ENCODE measurements around the gene CEACAM20. TPM values are rescaled to one million over a fixed set of nuclear protein-coding genes. Genes with fewer than 3 reads are reported as not detected.
"Not testable (repeated sequence)": the region's sequence is repeated elsewhere in the genome, so short reads cannot be mapped to it uniquely, and the experiment has no call there.

CEACAM20 gene
- total RNA-seq, 1 experiment from 2014 or later = not detected

GRCh38 chr19:44567745-44568144 lies 38.3 kb upstream of the CEACAM20 start (continued):
- no peak for TF ChIP-seq ARID4B (CRISPR knock-in tag; IDR thresholded peaks at IDR 0.05; ENCODE audit: borderline replicate concordance)

GRCh38 chr19:44566984-44567383 lies 37.5 kb upstream of the CEACAM20 start:
- POLR2A ChIA-PET = no interaction called here
- H3K27ac Mint-ChIP-seq = no peak overlapping the region
- CTCF ChIA-PET = interaction anchor here (0.8 to 1.2 kb wide), 4 partner anchors 10 to 203 kb away, joined by 3 to 5 read pairs (median 4); no protein-coding TSS in a partner anchor

DNA sequence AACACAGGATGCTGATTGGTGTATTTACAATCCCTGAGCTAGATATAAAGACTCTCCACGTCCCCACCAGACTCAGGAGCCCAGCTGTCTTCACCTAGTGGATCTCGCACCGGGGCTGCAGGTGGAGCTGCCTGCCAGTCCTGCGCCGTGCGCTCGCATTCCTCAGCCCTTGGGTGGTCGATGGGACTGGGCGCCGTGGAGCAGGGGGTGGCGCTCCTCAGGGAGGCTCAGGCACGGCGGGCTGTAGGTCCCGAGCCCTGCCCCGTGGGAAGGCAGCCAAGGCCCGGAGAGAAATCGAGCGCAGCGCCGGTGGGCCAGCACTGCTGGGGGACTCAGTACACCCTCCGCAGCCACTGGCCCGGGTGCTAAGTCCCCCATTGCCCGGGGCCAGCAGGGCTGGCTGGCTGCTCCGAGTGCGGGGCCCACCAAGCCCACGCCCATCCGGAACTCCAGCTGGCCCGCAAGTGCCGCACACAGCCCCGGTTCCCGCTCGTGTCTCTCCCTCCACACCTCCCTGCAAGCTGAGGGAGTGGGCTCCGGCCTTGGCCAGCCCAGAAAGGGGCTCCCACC lies 33.7 kb upstream of the CEACAM20 start:
- H3K27ac Mint-ChIP-seq; ATAC-seq; H3K27me3 Mint-ChIP-seq (ENCODE audit: low read depth); DNase-seq (ENCODE audit: low spot score); H3K4me1 Mint-ChIP-seq; H3K9me3 Mint-ChIP-seq; POLR2A ChIA-PET; H3K4me3 Mint-ChIP-seq; H3K36me3 Mint-ChIP-seq: not testable (repeated sequence)
- CTCF ChIA-PET = interaction anchor here (2.3 kb wide), 1 partner anchor 8 kb away, joined by 11 read pairs; no protein-coding TSS in a partner anchor

More at GRCh38 chr19:44566984-44567383, 37.5 kb upstream of the CEACAM20 start:
- ATAC-seq = no peak
- DNase-seq (ENCODE audit: low spot score) = no peak
- Mint-ChIP-seq H3K9me3 (peaks cover 4% of the 10 kb centered on the region), H3K27me3 (ENCODE audit: low read depth) (no peaks in the 10 kb centered on the region; the same call in 1 of the 2 replicates), H3K4me3 (no peak overlapping the region), H3K36me3 (no peaks in the 10 kb centered on the region), H3K4me1 (peaks cover 2% of the 10 kb centered on the region)
- TF ChIP-seq PRRX2 (CRISPR knock-in tag; IDR thresholded peaks at IDR 0.05) (no peak), NR1H2 (CRISPR knock-in tag; IDR thresholded peaks at IDR 0.05) (no peak), NFE2L1 (CRISPR knock-in tag; IDR thresholded peaks at IDR 0.05) (no peak), E2F5 (CRISPR knock-in tag; IDR thresholded peaks at IDR 0.05) (no peak), JAZF1 (CRISPR knock-in tag; IDR thresholded peaks at IDR 0.05) (no peak), GABPB1 (CRISPR knock-in tag; IDR thresholded peaks at IDR 0.05) (no peak), HMGA2 (CRISPR knock-in tag; IDR thresholded peaks at IDR 0.05) (no peak), HMGXB4 (CRISPR knock-in tag; IDR thresholded peaks at IDR 0.05) (no peak), ESRRA (CRISPR knock-in tag; IDR thresholded peaks at IDR 0.05; ENCODE audit: borderline replicate concordance) (no peak), ZNF512 (CRISPR knock-in tag; IDR thresholded peaks at IDR 0.05; ENCODE audit: borderline replicate concordance) (no peak), ZNF671 (CRISPR knock-in tag; IDR thresholded peaks at IDR 0.05) (no peak), ZNF423 (CRISPR knock-in tag; IDR thresholded peaks at IDR 0.05) (no peak), IRF2 (CRISPR knock-in tag; IDR thresholded peaks at IDR 0.05; ENCODE audit: borderline replicate concordance, low read depth) (no peak), OVOL2 (CRISPR knock-in tag; IDR thresholded peaks at IDR 0.05; ENCODE audit: borderline replicate concordance) (no peak), SP1 (CRISPR knock-in tag; conservative IDR thresholded peaks at IDR 0.05) (no peak)
- TF ChIP-seq, protein P1, sequence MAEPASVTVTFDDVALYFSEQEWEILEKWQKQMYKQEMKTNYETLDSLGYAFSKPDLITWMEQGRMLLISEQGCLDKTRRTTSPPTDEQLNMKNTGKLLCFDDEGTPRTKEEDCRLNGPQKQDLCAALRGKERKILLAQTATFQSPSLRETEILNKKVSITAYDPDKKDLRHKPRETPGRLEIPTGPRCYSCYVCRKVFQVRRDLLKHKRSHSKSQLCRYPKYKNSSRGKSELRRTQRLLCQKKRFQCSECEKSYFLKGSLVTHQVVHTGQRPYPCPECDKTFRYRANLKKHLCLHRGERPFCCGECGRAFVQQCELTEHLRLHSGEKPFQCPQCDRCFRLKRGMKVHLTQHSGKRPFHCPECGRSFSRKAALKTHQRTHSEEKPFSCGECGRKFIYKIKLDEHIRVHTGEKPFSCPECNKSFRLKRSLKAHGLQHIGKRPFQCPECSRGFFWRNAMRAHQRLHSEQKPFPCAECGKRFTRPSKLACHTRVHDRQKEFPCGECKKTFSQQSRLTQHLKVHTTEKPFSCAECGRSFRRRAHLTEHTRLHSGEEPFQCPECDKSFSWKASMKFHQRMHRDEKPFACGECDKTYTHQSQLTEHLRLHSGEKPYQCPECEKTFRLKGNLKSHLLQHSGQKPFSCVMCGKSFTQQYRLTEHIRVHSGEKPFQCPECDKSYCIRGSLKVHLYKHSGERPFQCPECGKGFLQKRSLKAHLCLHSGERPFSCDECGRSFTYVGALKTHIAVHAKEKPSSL (CRISPR knock-in tag; conservative IDR thresholded peaks at IDR 0.05) = no peak
- TF ChIP-seq, protein P2, sequence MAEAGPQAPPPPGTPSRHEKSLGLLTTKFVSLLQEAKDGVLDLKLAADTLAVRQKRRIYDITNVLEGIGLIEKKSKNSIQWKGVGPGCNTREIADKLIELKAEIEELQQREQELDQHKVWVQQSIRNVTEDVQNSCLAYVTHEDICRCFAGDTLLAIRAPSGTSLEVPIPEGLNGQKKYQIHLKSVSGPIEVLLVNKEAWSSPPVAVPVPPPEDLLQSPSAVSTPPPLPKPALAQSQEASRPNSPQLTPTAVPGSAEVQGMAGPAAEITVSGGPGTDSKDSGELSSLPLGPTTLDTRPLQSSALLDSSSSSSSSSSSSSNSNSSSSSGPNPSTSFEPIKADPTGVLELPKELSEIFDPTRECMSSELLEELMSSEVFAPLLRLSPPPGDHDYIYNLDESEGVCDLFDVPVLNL (CRISPR knock-in tag; IDR thresholded peaks at IDR 0.05; ENCODE audit: borderline replicate concordance, low read depth) = no peak
- TF ChIP-seq, protein P3, sequence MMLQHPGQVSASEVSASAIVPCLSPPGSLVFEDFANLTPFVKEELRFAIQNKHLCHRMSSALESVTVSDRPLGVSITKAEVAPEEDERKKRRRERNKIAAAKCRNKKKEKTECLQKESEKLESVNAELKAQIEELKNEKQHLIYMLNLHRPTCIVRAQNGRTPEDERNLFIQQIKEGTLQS (CRISPR knock-in tag; conservative IDR thresholded peaks at IDR 0.05) = no peak
